Activated T-helper 17 cell treated with anti-CD3 and anti-CD28 coated beads, Interleukin-2, amount 50 U/mL, for 72 hours (primary cell): Measurements from ENCODE around the gene KLK5. TPM values are rescaled to one million over a fixed set of nuclear protein-coding genes. Genes with fewer than 3 reads are reported as not detected.
"Not testable (repeated sequence)": the region's sequence is repeated elsewhere in the genome, so short reads cannot be mapped to it uniquely, and the experiment has no call there.

Source experiments
- ATAC-seq: fragments of 150-1000 bp; cut with Tn5 transposase; replicated peaks from 2 replicates; pipeline ENCODE4 v1.10.0; 2021; ENCODE audit warnings: mild to moderate bottlenecking, moderate library complexity
- H3K27ac Mint-ChIP-seq: one replicate; pipeline ENCODE4 v1.8.0; 2022; ENCODE audit warnings: mixed read lengths
- H3K27me3 Mint-ChIP-seq: one replicate; pipeline ENCODE4 v1.8.0; 2022; ENCODE audit warnings: mixed read lengths
- H3K36me3 Mint-ChIP-seq: one replicate; pipeline ENCODE4 v1.8.0; 2022; ENCODE audit warnings: low read depth, mild to moderate bottlenecking, mixed read lengths
- H3K4me1 Mint-ChIP-seq: one replicate; pipeline ENCODE4 v1.8.0; 2022; ENCODE audit warnings: mixed read lengths
- H3K4me3 Mint-ChIP-seq: one replicate; pipeline ENCODE4 v1.8.0; 2022; ENCODE audit warnings: mild to moderate bottlenecking, mixed read lengths
- H3K9me3 Mint-ChIP-seq: one replicate; pipeline ENCODE4 v1.8.0; 2022; ENCODE audit warnings: mixed read lengths
- total RNA-seq, 2 donors: library from RNA; stranded (reverse); gene quantifications; one replicate each; pipeline ENCODE4 v1.2.3, GENCODE V29; 2022

Gene KLK5, protein sequence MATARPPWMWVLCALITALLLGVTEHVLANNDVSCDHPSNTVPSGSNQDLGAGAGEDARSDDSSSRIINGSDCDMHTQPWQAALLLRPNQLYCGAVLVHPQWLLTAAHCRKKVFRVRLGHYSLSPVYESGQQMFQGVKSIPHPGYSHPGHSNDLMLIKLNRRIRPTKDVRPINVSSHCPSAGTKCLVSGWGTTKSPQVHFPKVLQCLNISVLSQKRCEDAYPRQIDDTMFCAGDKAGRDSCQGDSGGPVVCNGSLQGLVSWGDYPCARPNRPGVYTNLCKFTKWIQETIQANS
- total RNA-seq, result not detected

DNA sequence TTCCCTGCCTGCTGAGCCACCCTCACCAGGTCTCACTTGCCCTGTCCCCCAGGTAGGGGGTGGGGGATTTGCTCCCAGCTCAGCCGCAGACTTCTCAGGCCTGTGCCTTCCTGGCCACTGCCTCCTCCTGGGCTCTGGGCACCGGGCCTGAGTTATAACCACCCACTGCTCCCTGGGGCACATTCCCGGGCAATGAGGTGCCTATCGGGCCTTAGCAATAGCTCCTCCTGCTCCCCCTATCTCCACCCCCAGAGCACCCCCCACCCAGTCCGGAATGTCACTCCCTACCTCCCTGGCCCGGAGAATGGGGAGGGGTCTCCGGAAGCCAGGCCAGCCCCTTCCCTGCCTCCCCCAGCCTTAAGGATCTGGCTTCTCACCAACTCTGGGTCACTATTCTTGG is at the start of gene KLK5:
TSS of gene KLK5 (minus strand) at position 129 of the 400 bp plus-strand sequence. CDS start 381 bp downstream, outside the sequence.
- no peak for ATAC-seq
- H3K9me3 Mint-ChIP-seq, result no peaks in the 10 kb centered on the region
- no peaks in the 10 kb centered on the region for H3K36me3 Mint-ChIP-seq
- H3K4me1 Mint-ChIP-seq, result no peaks in the 10 kb centered on the region
- H3K27me3 Mint-ChIP-seq, result peaks cover 31% of the 10 kb centered on the region
- H3K4me3 Mint-ChIP-seq, result no peak within 1 kb of the TSS
- H3K27ac Mint-ChIP-seq, result no peak within 1 kb of the TSS

DNA sequence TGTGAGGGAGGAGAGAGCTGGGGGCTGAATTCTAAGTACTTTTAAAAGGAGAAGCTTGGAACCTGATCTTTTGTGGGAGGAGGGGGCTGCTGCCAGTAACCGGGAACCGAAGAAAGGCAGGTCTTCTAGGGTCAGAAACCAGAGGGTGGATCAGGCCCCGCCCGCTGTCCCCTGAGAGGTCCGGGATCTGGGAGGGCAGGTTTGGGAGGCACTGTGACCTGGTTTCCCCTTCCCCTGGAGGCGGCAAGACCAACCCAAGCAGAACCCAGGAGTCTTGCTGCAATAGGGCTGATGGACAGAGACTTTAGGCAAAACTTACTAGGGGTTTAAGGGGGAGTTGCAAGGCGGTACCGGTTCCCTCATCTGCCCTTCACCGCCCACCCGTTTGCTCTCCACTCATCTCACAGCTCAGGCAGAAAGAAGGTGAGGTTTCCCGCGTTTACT is 49.3 kb upstream of the KLK5 start:
- no peak for ATAC-seq
- Mint-ChIP-seq H3K9me3 (no peaks in the 10 kb centered on the region), H3K27ac (no peak overlapping the region), H3K4me1 (no peaks in the 10 kb centered on the region), H3K36me3 (no peaks in the 10 kb centered on the region), H3K4me3 (no peak overlapping the region), H3K27me3 (peaks cover 46% of the 10 kb centered on the region)

DNA sequence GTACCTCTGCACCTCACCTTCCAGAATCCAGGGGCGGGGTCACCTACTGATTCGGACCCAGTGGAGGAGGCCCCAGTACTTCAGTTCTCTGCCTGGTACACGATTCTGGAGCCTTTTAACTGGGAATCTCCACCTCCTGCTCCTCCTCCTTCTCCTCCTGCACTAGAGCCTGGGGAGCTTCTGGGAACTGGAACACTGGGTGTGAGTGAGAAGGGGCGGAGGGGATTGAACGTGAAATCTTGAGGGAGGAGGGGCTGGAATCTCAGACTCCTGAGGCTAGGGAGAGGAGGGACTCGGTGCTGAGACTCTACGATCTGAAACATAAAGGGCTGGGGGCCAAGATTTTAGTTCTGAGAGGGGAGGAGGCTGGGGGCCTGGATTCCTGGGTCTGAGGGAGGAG is 48.7 kb upstream of the KLK5 start, which contains the start of gene KLK8:
TSS of gene KLK8 (minus strand) at position 90 of the 400 bp plus-strand sequence. CDS start 437 bp downstream, outside the sequence.
- Mint-ChIP-seq H3K4me1 (no peaks in the 10 kb centered on the region), H3K36me3 (no peaks in the 10 kb centered on the region), H3K9me3 (no peaks in the 10 kb centered on the region), H3K4me3 (no peak within 1 kb of the TSS), H3K27ac (no peak within 1 kb of the TSS), H3K27me3 (peaks cover 49% of the 10 kb centered on the region)
- ATAC-seq, result no peak

DNA sequence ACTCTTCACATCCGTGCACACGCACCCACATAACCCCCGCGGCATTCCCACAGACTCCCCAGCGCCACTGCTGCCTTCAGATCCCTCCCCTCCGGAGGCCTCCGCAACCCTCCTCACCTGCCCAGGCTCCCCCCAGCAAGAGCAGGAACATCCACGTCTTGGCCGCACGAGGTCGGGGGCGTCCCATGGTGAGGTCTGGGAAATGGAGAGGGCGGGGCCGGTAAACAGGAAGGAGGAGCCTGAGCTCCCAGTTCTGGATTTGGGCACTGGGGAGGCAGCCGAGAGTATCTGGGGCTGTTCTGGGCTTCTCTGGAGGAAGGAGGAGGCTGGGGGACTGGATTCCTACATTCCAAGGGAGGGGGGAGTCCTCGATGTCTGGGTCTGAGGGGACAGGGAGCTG is 48.1 kb upstream of the KLK5 start:
- ATAC-seq, result no peak
- peaks cover 45% of the 10 kb centered on the region for H3K27me3 Mint-ChIP-seq

DNA sequence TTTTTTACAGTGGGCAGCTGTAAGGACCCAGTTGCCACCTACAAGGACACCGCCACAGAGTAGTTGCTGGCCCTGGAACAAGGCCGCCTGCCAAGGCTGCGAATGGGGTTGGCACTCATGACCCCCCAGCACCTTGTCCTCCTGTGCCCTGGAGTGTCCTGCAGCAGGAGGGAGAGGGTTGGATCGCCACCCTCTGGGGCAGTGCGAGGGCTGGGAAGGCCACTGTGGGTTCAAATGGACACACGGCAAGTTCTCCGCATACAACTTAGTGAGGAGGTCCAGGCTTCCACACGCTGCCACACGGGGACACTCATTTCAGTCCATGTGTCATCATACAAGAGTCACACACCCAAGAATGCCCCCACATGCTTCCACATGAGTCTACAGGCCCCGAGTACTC is 47.6 kb upstream of the KLK5 start:
- Mint-ChIP-seq H3K4me3 (no peak overlapping the region), H3K27me3 (peaks cover 44% of the 10 kb centered on the region), H3K27ac (no peak overlapping the region), H3K9me3 (no peaks in the 10 kb centered on the region), H3K36me3 (no peaks in the 10 kb centered on the region), H3K4me1 (no peaks in the 10 kb centered on the region)
- ATAC-seq, result no peak

More for the DNA sequence above, 48.1 kb upstream of the KLK5 start:
- Mint-ChIP-seq H3K4me3 (no peak overlapping the region), H3K36me3 (no peaks in the 10 kb centered on the region), H3K9me3 (no peaks in the 10 kb centered on the region), H3K4me1 (no peaks in the 10 kb centered on the region), H3K27ac (no peak overlapping the region)

DNA sequence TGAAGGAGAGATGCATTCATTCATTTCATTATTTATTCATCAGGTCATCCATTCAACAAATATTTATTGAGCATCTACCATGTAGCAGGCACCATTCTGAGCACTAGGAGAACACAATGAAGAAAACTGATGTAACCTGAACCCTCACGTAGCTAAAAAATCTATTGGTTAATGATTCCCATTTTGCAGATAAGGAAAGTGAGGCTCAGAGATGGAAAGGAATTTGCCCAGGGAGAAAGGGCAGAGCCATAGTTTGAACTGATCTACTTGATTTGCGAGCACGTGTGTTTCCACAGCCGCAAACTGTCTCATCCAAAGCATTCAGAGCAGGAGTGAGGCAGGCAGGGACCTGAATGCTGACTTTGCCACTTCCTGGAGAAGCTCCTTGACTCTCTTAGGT is 45.8 kb upstream of the KLK5 start:
- no peak for ATAC-seq
- Mint-ChIP-seq H3K9me3 (no peaks in the 10 kb centered on the region), H3K4me3 (no peak overlapping the region), H3K36me3 (no peaks in the 10 kb centered on the region), H3K27ac (no peak overlapping the region), H3K27me3 (peaks cover 36% of the 10 kb centered on the region), H3K4me1 (no peaks in the 10 kb centered on the region)

DNA sequence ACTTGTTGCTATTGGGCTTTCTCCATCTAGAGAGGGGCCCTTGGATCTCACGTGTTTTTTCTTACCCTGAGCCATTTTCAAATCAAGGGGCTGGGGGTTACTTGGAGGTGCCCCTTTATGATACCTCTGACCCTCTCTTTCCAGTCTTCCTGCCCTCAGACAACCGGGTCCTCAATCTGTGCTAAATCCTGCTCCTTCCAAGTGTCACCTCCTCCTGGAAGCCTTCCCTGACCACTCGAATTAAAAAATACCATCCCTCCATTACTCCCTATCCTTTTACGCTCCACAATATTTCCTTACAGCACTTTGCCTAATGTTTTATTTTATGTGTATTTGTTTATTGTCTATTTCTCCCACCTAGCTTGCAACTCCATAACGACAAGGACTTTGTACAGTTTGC is 45.2 kb upstream of the KLK5 start:
- H3K4me3 Mint-ChIP-seq, result no peak overlapping the region
- no peak for ATAC-seq
- no peaks in the 10 kb centered on the region for H3K36me3 Mint-ChIP-seq
- no peaks in the 10 kb centered on the region for H3K4me1 Mint-ChIP-seq
- H3K9me3 Mint-ChIP-seq, result no peaks in the 10 kb centered on the region
- no peak overlapping the region for H3K27ac Mint-ChIP-seq
- H3K27me3 Mint-ChIP-seq, result peaks cover 35% of the 10 kb centered on the region

DNA sequence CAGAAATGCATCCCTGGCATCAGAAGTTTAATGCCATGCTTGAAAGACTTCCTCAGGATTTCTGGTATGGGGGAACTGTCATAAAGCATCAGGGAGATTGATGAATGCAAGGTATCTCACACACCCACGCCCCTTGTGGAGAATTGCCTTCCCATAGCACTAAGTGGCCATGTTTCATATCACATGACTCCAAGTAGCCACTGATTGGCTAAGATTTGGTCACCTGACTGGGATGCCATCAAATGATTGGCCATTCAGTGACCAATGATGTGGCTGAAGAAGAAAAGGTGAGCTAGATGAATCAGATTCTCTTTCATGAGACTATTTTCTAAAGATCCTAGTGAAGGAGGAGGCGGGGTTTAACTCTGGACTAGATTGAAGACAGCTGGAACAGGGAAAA is 41.3 kb upstream of the KLK5 start:
- ATAC-seq, result no peak
- peaks cover 32% of the 10 kb centered on the region for H3K27me3 Mint-ChIP-seq
- no peaks in the 10 kb centered on the region for H3K4me1 Mint-ChIP-seq
- no peaks in the 10 kb centered on the region for H3K36me3 Mint-ChIP-seq
- H3K4me3 Mint-ChIP-seq, result no peak overlapping the region
- no peak overlapping the region for H3K27ac Mint-ChIP-seq
- H3K9me3 Mint-ChIP-seq, result no peaks in the 10 kb centered on the region

DNA sequence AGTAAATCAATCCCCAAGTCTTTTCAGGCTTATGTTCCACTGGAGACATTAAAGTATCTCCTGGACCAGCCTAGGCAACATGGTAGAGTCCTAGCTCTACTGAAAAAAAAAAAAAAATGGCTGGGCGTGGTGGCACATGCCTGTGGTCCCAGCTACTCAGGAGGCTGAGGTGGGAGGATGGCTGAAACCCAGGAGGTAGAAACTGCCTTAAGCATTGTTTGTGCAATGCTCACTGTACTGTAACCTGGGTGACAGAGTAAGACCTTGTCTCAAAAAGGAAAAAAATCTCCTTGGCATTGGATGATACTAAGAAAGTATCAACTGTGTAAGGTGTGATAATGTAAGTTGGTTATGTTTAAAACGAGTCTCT is 39.8 kb upstream of the KLK5 start:
- no peak for ATAC-seq
- no peak overlapping the region for H3K27ac Mint-ChIP-seq
- peaks cover 26% of the 10 kb centered on the region for H3K27me3 Mint-ChIP-seq
- no peaks in the 10 kb centered on the region for H3K9me3 Mint-ChIP-seq
- no peaks in the 10 kb centered on the region for H3K36me3 Mint-ChIP-seq
- H3K4me1 Mint-ChIP-seq, result no peaks in the 10 kb centered on the region
- H3K4me3 Mint-ChIP-seq, result no peak overlapping the region

DNA sequence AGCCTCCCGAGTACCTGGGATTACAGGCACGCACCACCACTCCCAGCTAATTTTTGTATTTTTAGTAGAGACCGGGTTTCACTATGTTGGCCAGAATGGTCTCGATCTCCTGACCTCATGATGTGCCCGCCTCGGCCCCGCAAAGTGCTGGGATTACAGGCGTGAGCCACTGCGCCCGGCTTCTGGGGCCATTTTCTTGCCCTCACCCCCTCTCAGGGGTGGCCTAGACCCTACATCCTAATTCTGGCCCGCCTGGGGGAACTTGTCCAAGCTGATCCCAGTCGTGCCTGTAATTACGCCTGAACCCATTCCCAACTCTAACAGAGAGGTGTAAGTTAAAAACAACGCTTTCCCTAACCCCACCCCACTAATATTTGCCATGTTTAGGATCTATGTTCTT is 31.6 kb upstream of the KLK5 start:
- peaks cover 32% of the 10 kb centered on the region for H3K27me3 Mint-ChIP-seq
- not testable (repeated sequence) for H3K9me3 Mint-ChIP-seq, H3K27ac Mint-ChIP-seq, ATAC-seq, H3K36me3 Mint-ChIP-seq, H3K4me3 Mint-ChIP-seq, H3K4me1 Mint-ChIP-seq

DNA sequence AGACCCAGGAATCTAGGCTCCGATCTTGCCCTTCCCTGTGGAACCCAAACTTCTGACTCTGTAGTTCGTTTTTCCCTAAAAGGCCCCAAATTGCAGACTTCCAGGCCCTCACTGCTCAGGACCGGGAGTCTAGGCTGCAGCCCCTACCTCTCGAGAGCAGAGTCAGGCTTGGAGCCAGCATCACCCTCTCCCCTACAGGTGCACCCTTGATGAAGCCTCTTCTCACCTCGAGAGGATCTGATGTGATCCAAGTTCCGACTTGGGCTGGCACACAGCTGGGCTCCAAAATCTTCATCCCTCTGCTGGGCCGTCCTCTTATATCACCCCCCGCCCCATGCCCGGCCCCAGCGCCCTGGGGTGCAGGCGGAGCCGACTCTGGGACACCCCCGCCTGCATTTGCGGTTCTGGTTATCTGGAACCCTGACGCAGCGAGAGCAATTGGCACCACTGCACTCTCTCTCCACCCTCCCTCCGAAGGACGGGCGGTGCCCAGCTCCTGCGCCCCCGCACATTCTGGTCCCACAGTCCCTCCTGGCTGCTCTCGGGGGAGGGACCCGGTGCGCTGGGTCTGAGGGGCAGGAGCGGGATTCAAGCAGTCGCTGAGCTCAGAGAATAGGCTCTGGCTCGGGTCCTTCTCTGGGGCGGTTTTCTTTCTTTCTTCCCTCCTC is 30.9 kb upstream of the KLK5 start, which contains the start of gene KLK7:
TSS of gene KLK7 (minus strand) at position 293 of the 668 bp plus-strand sequence. CDS start 1,518 bp downstream, outside the sequence.
- Mint-ChIP-seq H3K27ac (no peak within 1 kb of the TSS), H3K36me3 (no peaks in the 10 kb centered on the region), H3K27me3 (peaks cover 30% of the 10 kb centered on the region), H3K4me3 (no peak within 1 kb of the TSS), H3K9me3 (no peaks in the 10 kb centered on the region), H3K4me1 (no peaks in the 10 kb centered on the region)
- ATAC-seq, result no peak

DNA sequence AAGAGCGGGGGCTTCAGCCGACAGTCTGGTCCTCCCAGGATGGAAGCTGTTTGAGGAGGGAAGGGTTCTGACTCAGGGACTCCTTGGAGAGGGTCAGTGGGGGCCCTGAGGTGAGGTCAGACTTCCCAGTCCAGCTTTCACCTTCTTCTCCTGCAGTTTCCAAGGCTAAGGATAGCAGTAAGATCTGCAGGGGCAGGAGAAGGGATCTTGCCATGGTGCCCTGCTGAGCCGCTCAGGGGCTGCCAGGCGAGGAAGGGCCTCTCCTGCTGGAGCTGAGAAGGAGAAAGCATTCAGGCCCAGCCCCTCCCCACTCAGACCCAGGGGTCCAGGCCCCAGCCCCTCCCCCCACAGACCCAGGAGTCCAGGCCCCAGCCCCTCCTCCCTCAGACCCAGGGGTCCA is 29.3 kb upstream of the KLK5 start:
- H3K27me3 Mint-ChIP-seq, result peaks cover 38% of the 10 kb centered on the region
- H3K4me1 Mint-ChIP-seq, result no peaks in the 10 kb centered on the region
- H3K27ac Mint-ChIP-seq, result no peak overlapping the region
- no peaks in the 10 kb centered on the region for H3K36me3 Mint-ChIP-seq
- ATAC-seq, result no peak
- no peak overlapping the region for H3K4me3 Mint-ChIP-seq
- no peaks in the 10 kb centered on the region for H3K9me3 Mint-ChIP-seq

DNA sequence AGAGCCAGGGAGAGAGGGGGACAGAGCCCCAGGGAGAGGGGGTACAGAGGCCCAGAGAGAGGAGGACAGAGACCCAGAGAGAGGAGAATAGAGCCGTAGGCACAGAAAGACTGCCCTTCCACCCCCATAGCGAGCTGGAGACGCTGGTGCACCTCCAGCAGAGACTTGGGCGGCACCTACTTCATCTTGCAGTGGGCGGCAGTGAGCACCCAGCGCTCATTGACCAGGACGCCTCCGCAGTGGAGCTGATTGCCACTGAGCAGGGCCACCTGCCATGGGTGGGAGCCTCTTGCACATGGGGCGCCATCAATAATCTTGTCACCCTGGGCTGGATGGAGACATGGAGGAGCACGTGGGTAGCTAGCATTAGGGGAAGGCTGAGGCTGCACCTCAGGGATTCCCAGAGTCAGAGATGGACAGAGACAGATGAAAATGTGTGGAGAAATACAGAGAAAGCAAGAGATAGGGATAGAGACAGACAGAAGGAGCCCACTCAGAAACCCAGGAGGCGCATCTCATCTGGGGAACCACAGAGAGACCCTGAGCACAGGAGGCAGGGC is 28.8 kb upstream of the KLK5 start:
- Mint-ChIP-seq H3K4me1 (no peaks in the 10 kb centered on the region), H3K27ac (no peak overlapping the region), H3K4me3 (no peak overlapping the region), H3K36me3 (no peaks in the 10 kb centered on the region), H3K27me3 (peaks cover 41% of the 10 kb centered on the region), H3K9me3 (no peaks in the 10 kb centered on the region)
- no peak for ATAC-seq

DNA sequence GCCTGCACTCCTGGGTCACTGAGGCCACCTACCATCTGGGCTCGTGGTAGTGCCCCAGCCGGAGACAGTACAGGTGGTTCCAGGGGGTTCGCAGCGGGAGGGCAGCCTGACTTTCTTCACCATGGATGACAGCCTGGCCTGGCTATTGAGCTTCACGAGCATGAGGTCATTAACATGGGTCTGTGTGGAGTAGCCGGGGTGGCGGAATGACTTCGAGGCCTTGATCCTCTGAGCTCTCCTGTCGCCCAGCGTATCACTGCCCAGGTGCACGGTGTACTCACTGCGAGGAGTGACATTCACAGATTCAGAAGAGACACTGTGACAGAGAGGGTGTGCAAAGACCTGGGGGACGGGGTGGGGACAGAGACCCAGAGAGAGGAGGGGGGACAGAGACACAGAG is 27.4 kb upstream of the KLK5 start:
- ATAC-seq, result no peak
- no peak overlapping the region for H3K4me3 Mint-ChIP-seq
- no peak overlapping the region for H3K27ac Mint-ChIP-seq
- no peaks in the 10 kb centered on the region for H3K4me1 Mint-ChIP-seq
- peaks cover 49% of the 10 kb centered on the region for H3K27me3 Mint-ChIP-seq
- H3K36me3 Mint-ChIP-seq, result no peaks in the 10 kb centered on the region
- H3K9me3 Mint-ChIP-seq, result no peaks in the 10 kb centered on the region

DNA sequence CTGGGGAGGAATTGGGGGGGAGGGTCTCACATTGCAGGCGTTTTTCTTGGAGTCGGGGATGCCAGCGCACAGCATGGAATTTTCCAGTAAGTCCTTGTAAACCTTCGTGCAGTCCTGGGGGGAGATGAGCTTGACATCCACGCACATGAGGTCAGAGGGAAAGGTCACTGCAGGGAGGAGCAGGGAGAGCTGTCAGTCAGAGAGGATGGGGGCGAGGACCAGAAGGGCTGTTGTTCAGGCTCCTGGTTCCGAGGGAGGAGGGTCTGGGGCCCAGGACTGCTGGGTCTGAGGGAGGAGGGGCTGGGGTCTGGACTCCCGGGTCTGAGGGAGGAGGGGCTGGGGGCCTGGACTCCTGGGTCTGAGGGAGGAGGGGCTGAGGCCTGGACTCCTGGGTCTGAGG is 26.9 kb upstream of the KLK5 start:
- H3K9me3 Mint-ChIP-seq, result no peaks in the 10 kb centered on the region
- H3K36me3 Mint-ChIP-seq, result no peaks in the 10 kb centered on the region
- H3K27ac Mint-ChIP-seq, result no peak overlapping the region
- H3K4me1 Mint-ChIP-seq, result no peaks in the 10 kb centered on the region
- no peak for ATAC-seq
- peaks cover 49% of the 10 kb centered on the region for H3K27me3 Mint-ChIP-seq
- no peak overlapping the region for H3K4me3 Mint-ChIP-seq
